Right atrium auricular region (tissue), 2 donors: Measurements from ENCODE around the gene KRTAP10-4. TPM values are rescaled to one million over a fixed set of nuclear protein-coding genes. Genes with fewer than 3 reads are reported as not detected.
A peak's percentile ranks its signal among the peaks of the same experiment; 100 is the strongest.
"Not testable (repeated sequence)": the region's sequence is repeated elsewhere in the genome, so short reads cannot be mapped to it uniquely, and the experiment has no call there.

ENCODE experiments used
- DNase-seq: peaks from one replicate; pipeline ENCODE4 v3.0.0-alpha.2; 2019; ENCODE audit warnings: low spot score
- H3K27ac ChIP-seq, 2 donors: fragments of 200-600 bp; sonication (generic); 1 replicate in 1 of 2; 2 replicates in 1 of 2; pipeline ENCODE4 v1.5.1; 2016 to 2019
- H3K27me3 ChIP-seq, 2 donors: fragments of 200-600 bp; sonication (generic); one replicate each; pipeline versions ENCODE4 v1.5.1 to v1.6.0; 2017 to 2019
- H3K36me3 ChIP-seq: fragments of 200-600 bp; sonication (generic); one replicate; pipeline ENCODE4 v1.5.1; 2016
- H3K4me1 ChIP-seq, 2 donors: fragments of 200-600 bp; sonication (generic); one replicate each; pipeline versions ENCODE4 v1.5.1 to v1.6.0; 2017 to 2019
- H3K4me3 ChIP-seq, 2 donors: fragments of 200-600 bp; sonication (generic); 1 replicate in 1 of 2; 2 replicates in 1 of 2; pipeline ENCODE4 v1.5.1; 2017 to 2019; ENCODE audit warnings: mild to moderate bottlenecking in 1 of 2, moderate library complexity in 1 of 2
- H3K9me3 ChIP-seq, 2 donors: fragments of 200-600 bp; sonication (generic); one replicate each; pipeline ENCODE4 v1.5.1; 2019
- total RNA-seq, 2 donors: library from RNA; depleted of rRNA; stranded (reverse); fragments of >200 nt; gene quantifications; one replicate each; pipeline ENCODE4 v1.1.0, GENCODE V29; 2016
- TF ChIP-seq, protein P1 (sequence below), 2 donors: fragments of 200-600 bp; sonication (generic); IDR thresholded peaks; one replicate each; pipeline ENCODE4 v1.5.1; 2019; ENCODE audit warnings: antibody characterized with exemption in 2 of 2

KRTAP10-4 gene
- total RNA-seq, 2 donors from 2014 or later: not detected

DNA sequence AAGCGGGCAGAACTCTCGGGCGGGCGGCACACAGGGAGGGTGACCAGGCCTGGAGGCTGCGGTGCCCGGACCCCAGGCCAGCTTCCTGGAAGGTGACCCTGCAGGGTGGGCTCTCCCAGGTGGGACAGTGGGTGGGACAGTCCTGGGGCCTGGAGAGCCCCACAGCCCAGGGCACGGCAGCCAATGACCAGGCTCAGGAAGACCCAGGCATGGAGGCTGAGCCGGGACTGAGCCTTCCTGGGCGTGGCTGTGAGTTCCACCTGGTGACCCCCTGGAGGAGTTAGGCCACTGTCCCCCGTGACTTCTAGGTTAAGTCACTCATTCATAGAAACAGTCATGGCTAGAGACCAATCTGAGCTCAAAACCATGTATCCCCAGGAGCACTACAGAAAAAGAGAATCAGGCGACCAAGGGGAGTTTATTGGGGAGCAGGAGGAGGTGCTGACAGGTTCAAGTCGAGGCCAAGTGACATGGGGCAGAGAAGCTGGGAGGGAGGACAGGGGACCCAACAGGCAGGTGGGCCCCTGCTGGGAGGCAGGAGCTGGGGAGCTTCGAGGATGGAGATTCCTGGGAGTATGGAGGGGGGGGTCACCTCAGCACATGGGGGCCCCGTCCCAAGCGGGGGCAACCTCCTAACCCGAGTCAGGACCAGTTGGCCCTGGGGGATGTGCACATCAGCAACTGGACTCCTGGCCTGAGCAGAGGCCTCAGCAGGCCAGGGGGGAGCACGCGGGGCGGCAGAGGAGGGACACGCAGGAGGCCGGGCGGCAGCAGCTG is 5.7 kb downstream of the KRTAP10-4 start:
- H3K36me3 ChIP-seq: no peaks in the 10 kb centered on the region
- no peaks in the 10 kb centered on the region for H3K27me3 ChIP-seq
- H3K9me3 ChIP-seq: peaks cover 0 to 23% of the 10 kb centered on the region in 2 donors
- no peak overlapping the region for H3K27ac ChIP-seq
- H3K4me3 ChIP-seq: no peak overlapping the region
- no peaks in the 10 kb centered on the region for H3K4me1 ChIP-seq
- DNase-seq: peak; percentile 26
- TF ChIP-seq, protein P1, sequence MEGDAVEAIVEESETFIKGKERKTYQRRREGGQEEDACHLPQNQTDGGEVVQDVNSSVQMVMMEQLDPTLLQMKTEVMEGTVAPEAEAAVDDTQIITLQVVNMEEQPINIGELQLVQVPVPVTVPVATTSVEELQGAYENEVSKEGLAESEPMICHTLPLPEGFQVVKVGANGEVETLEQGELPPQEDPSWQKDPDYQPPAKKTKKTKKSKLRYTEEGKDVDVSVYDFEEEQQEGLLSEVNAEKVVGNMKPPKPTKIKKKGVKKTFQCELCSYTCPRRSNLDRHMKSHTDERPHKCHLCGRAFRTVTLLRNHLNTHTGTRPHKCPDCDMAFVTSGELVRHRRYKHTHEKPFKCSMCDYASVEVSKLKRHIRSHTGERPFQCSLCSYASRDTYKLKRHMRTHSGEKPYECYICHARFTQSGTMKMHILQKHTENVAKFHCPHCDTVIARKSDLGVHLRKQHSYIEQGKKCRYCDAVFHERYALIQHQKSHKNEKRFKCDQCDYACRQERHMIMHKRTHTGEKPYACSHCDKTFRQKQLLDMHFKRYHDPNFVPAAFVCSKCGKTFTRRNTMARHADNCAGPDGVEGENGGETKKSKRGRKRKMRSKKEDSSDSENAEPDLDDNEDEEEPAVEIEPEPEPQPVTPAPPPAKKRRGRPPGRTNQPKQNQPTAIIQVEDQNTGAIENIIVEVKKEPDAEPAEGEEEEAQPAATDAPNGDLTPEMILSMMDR (IDR thresholded peaks at IDR 0.05): no peak

DNA sequence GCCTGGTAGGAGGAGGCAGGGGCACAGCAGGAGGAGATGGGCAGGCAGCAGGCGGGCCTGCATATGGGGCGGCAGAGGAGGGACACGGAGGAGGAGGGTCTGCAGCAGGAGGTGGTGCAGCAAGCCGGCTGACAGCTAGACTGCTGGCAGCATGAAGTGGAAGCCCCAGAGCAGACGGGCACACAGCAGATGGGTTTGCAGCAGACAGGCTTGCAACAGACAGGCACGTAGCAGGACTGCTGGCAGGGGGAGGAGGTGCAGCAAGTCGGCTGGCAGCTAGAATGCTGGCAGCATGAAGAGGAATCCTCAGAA is 6.3 kb downstream of the KRTAP10-4 start:
- H3K4me3 ChIP-seq: no peak overlapping the region
- peaks cover 0 to 23% of the 10 kb centered on the region in 2 donors for H3K9me3 ChIP-seq
- H3K27me3 ChIP-seq: no peaks in the 10 kb centered on the region
- H3K4me1 ChIP-seq: no peaks in the 10 kb centered on the region
- no peak for DNase-seq
- no peaks in the 10 kb centered on the region for H3K36me3 ChIP-seq
- TF ChIP-seq, protein P1 (IDR thresholded peaks at IDR 0.05): no peak
- H3K27ac ChIP-seq: no peak overlapping the region

DNA sequence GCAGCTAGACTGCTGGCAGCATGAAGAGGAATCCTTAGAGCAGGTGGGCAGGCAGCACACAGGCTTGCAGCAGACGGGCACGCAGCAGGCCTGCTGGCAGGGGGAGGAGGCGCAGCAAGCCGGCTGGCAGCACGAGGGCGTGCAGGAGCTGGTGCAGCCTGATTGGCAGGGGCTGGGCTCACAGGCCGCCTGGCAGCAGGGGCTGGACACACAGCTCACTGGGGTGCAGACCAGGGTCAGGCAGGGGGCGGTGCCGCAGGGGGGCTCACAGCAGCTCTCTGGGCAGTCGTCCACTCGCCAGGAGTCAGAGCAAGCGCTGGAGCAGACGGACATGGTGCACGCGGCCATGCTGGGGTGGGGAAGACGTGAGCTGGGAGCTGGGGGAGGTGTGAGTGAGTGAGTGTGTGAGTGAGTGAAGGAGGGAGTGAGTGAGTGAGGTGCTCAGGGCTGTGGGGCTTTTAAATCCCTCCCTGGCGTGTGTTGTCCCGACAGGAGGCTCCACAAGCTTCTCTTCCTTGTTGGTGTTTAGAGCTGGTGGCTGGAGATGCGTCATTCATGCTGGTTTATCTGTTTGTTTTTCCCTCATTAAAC is 6.8 kb downstream of the KRTAP10-4 start, which contains the start of gene KRTAP10-5:
Gene KRTAP10-5 (minus strand): TSS at position 374 of the 591 bp plus-strand sequence. CDS start 26 bp downstream, at position 348.
- H3K9me3 ChIP-seq: peaks cover 0 to 23% of the 10 kb centered on the region in 2 donors
- not testable (repeated sequence) for H3K27ac ChIP-seq, H3K4me1 ChIP-seq, H3K4me3 ChIP-seq, H3K27me3 ChIP-seq, H3K36me3 ChIP-seq
- DNase-seq: peak; percentile 11

DNA sequence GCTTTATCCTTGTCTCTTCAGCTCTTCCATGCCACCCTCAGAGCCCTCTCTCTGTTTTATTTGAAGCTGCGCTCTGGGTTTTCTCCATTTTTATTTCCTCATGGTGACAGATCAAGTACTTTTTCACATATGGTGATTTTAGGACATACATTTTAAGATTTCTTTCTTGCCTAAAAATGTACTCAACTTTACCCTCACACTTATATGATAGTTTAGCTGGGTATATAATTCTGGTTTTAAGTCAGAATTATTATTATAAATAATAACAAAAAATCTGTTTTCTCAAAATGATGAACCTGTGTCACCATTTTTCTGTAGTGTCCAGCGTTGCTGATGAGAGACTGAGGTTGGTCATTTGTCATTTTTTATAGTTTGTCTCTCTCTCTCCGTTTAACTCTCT is 7.6 kb downstream of the KRTAP10-4 start:
- Histone ChIP-seq H3K4me1 (no peaks in the 10 kb centered on the region), H3K4me3 (no peak overlapping the region), H3K9me3 (peaks cover 0 to 23% of the 10 kb centered on the region in 2 donors), H3K27me3 (no peaks in the 10 kb centered on the region), H3K36me3 (no peaks in the 10 kb centered on the region), H3K27ac (no peak overlapping the region)
- TF ChIP-seq, protein P1 (IDR thresholded peaks at IDR 0.05): no peak
- DNase-seq: no peak

DNA sequence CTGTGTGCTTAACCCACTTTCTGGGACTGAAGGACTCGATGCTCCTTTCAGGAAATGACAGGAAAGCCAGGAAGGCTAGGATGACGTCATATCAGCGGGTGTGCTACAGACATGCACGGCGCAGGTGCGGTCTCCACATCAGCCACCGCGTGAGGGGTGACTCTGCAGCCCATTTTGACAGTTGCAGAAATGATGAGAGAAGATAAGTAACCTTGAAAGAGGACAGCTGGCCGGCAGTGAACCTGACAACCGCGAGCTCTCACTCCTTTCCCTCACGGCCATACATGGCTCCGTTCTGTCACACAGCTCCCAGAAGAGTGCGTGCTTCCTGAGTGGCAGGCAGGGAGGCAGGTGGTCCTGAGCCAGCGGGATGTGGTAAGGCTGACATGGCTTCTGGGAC is 8.5 kb downstream of the KRTAP10-4 start:
- TF ChIP-seq, protein P1 (IDR thresholded peaks at IDR 0.05): no peak
- Histone ChIP-seq H3K4me3 (no peak overlapping the region), H3K9me3 (peaks cover 0 to 17% of the 10 kb centered on the region in 2 donors), H3K36me3 (no peaks in the 10 kb centered on the region), H3K27ac (no peak overlapping the region), H3K27me3 (no peaks in the 10 kb centered on the region), H3K4me1 (no peaks in the 10 kb centered on the region)
- DNase-seq: peak; percentile 44

DNA sequence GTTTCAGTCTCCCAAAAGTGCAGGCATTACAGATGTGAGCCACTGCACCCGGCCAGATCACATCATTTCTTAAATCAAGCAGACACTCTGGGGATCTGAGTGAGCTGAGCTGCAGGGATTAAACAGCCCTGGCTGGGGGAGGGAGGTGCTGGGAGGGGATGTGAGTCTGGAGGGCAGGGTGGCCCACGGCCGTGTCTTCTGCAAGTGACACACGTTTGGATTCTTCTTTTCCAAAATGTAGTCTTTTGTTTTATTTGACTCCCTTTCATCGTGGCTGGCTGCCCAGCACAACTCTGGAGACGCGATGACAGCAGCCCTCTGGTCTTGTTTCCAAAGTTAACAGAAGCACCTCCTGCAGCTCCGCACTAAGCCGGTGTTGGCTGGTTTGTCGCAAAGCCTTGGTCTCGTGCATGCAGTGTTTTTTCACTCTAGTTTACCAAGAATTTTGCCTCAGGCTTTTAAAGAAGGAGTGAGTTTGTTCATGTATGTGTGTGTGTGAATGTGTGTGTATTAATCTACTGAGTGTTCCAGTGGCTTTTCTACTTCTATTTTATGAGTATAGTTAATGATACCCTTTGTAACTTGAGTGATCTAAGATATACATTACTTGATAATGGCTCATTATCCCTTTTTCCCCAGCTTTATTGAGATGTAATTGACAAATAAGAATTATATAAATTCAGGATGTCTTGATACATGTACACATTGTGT is 9.7 kb downstream of the KRTAP10-4 start:
- DNase-seq: peak; percentile 36
- TF ChIP-seq, protein P1 (IDR thresholded peaks at IDR 0.05): no peak
- Histone ChIP-seq H3K36me3 (no peaks in the 10 kb centered on the region), H3K27me3 (no peaks in the 10 kb centered on the region), H3K9me3 (peaks cover 0 to 13% of the 10 kb centered on the region in 2 donors), H3K27ac (no peak overlapping the region), H3K4me1 (no peaks in the 10 kb centered on the region), H3K4me3 (no peak overlapping the region)
